Endometrial microvascular endothelial cells (primary cell): ENCODE measurements around the gene DBH. TPM values are rescaled to one million over a fixed set of nuclear protein-coding genes. Genes with fewer than 3 reads are reported as not detected.

Experiments used
- in situ Hi-C: cut with HindIII; loops from 2 replicates; pipeline ENCODE4 v1.10.0; 2017; ENCODE audit warnings: low sequenced_read_pairs, low pct_unique_long_range_greater_than_20kb; ENCODE audit errors: inconsistent ontology term
- total RNA-seq: library from RNA; depleted of rRNA; stranded (reverse); fragments of >200 nt; gene quantifications from one replicate; pipeline ENCODE4 v1.2.3, GENCODE V29; 2015; ENCODE audit errors: inconsistent ontology term

Gene DBH
- total RNA-seq, 1 donor from 2014 or later: not detected

GRCh38 chr9:133639613-133640012 is 3.5 kb downstream of the DBH start:
- in situ Hi-C loops: no loop called here

- in situ Hi-C loops: no loop called here
These were observed 4.0 kb downstream of the DBH start for GRCh38 chr9:133640160-133640559.

- in situ Hi-C loops: no loop called here
These were observed 4.6 kb downstream of the DBH start for GRCh38 chr9:133640580-133641395.

- in situ Hi-C loops: no loop called here
These were observed 5.2 kb downstream of the DBH start for GRCh38 chr9:133641396-133641655.

GRCh38 chr9:133641861-133642595 is 5.9 kb downstream of the DBH start:
- in situ Hi-C loops: no loop called here

GRCh38 chr9:133642708-133643361 is 6.7 kb downstream of the DBH start:
- in situ Hi-C loops: no loop called here

- in situ Hi-C loops: no loop called here
These were observed 7.2 kb downstream of the DBH start for GRCh38 chr9:133643362-133643755.

GRCh38 chr9:133643978-133644760 is 8.0 kb downstream of the DBH start:
- in situ Hi-C loops: no loop called here

GRCh38 chr9:133645021-133645765 is 9.0 kb downstream of the DBH start:
- in situ Hi-C loops: no loop called here

GRCh38 chr9:133647148-133647547 is 11.0 kb downstream of the DBH start:
- in situ Hi-C loops: no loop called here

- in situ Hi-C loops: no loop called here
These were observed 11.8 kb downstream of the DBH start for GRCh38 chr9:133647765-133648469.

- in situ Hi-C loops: no loop called here
These were observed 13.0 kb downstream of the DBH start for GRCh38 chr9:133649194-133649593.

- in situ Hi-C loops: no loop called here
These were observed 13.9 kb downstream of the DBH start for GRCh38 chr9:133650026-133650425.

GRCh38 chr9:133653638-133654037 is 17.5 kb downstream of the DBH start:
- in situ Hi-C loops: no loop called here

- in situ Hi-C loops: no loop called here
These were observed 18.8 kb downstream of the DBH start for GRCh38 chr9:133654736-133655657.

GRCh38 chr9:133655701-133656100 is 19.5 kb downstream of the DBH start:
- in situ Hi-C loops: no loop called here
